ENCODE measurements around the gene ZXDC. TPM values are rescaled to one million over a fixed set of nuclear protein-coding genes. Genes with fewer than 3 reads are reported as not detected.

The ZXDC gene
- polyA plus RNA-seq, 1 experiment = 9.5 TPM

DNA sequence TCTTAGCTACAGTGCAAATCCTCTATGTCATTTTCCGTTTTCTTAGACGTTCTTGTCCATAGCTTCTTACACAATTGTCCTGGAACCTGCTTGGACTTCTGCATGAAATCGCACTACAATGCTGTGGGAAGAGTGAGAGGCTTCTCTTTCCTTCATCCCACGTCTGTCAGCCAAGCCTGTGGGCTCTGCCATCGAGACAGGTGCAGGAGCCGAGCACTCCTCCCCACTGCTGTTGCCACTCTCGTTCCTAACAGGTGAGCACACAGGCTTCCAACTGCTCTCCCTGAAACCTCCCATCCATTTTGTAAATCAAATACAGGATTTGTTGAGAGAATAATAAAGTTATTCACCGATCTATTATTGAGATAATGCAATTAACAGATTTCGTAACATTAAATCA lies 23.5 kb downstream of the ZXDC start:
- CTCF ChIA-PET = no interaction called here

DNA sequence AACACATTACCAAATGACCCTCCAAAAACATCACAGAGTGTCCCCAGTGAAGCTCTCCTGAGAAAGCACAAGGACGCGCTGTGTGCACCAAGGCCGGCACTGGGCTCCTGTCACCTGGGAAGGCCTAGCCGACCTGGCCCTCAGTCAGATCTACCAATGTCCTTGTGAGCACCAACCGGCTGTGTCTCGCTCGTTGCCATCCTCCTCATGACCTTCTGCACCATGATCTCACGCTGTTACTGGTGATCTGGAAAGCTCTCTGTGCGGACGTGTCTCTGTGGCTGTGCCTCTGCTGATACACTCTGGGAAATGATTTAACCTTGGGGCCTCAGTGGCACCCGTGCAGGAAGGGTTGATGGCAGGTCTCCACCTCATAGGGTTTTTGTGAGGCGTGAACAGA lies 24.2 kb downstream of the ZXDC start:
- H3K27ac ChIP-seq (ENCODE audit: low read depth, low read length) = no peak overlapping the region
- H3K9me3 ChIP-seq (ENCODE audit: control insufficient read depth, insufficient read depth, low read length) = no peaks in the 10 kb centered on the region; the same call in 1 of the 2 replicates
- H3K4me3 ChIP-seq (ENCODE audit: low read depth, low read length) = no peak overlapping the region
- TF ChIP-seq, protein P1, sequence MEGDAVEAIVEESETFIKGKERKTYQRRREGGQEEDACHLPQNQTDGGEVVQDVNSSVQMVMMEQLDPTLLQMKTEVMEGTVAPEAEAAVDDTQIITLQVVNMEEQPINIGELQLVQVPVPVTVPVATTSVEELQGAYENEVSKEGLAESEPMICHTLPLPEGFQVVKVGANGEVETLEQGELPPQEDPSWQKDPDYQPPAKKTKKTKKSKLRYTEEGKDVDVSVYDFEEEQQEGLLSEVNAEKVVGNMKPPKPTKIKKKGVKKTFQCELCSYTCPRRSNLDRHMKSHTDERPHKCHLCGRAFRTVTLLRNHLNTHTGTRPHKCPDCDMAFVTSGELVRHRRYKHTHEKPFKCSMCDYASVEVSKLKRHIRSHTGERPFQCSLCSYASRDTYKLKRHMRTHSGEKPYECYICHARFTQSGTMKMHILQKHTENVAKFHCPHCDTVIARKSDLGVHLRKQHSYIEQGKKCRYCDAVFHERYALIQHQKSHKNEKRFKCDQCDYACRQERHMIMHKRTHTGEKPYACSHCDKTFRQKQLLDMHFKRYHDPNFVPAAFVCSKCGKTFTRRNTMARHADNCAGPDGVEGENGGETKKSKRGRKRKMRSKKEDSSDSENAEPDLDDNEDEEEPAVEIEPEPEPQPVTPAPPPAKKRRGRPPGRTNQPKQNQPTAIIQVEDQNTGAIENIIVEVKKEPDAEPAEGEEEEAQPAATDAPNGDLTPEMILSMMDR (IDR thresholded peaks at IDR 0.05; ENCODE audit: low read depth, low read length) = no peak
- H3K27me3 ChIP-seq (ENCODE audit: control insufficient read depth, insufficient read depth, low read length) = no peaks in the 10 kb centered on the region
- ChIA-PET POLR2A (interaction anchor here (1.2 kb wide), 1 partner anchor 24 kb away, joined by 3 read pairs; the partner anchor contains the start of gene ZXDC), CTCF (no interaction called here)
- DNase-seq (ENCODE audit: low read depth, low spot score) = no peak

More for the DNA sequence above, 23.5 kb downstream of the ZXDC start:
- no peak overlapping the region for H3K4me3 ChIP-seq (ENCODE audit: low read depth, low read length)
- no peak overlapping the region for H3K27ac ChIP-seq (ENCODE audit: low read depth, low read length)
- no peaks in the 10 kb centered on the region; the same call in 1 of the 2 replicates for H3K9me3 ChIP-seq (ENCODE audit: control insufficient read depth, insufficient read depth, low read length)
- DNase-seq (ENCODE audit: low read depth, low spot score) = no peak
- POLR2A ChIA-PET = interaction anchor here (1.2 kb wide), 1 partner anchor 23 kb away, joined by 3 read pairs; the partner anchor contains the start of gene ZXDC
- TF ChIP-seq, protein P1 (IDR thresholded peaks at IDR 0.05; ENCODE audit: low read depth, low read length) = no peak
- H3K27me3 ChIP-seq (ENCODE audit: control insufficient read depth, insufficient read depth, low read length) = no peaks in the 10 kb centered on the region

DNA sequence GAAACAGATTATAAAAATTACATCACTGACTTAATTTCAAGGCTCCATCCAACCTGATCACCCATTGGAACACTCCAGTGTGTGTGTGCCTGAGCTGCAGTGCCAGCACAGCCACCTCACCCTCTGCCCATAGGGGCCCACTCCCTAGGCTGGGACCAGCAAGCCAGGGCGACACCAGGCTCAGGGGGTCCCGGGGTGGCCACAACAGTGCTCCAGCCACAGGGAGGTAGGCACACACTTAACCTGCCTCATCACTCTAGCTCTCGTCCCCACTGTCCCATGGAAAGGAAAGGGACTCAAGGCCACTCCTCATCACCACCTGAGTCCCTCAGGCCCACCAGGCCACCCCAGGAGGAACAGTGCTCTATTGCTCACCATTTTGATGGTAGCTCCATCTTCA lies 24.9 kb downstream of the ZXDC start:
- H3K4me3 ChIP-seq (ENCODE audit: low read depth, low read length) = no peak overlapping the region
- TF ChIP-seq, protein P1 (IDR thresholded peaks at IDR 0.05; ENCODE audit: low read depth, low read length) = no peak
- CTCF ChIA-PET = no interaction called here
- H3K27me3 ChIP-seq (ENCODE audit: control insufficient read depth, insufficient read depth, low read length) = no peaks in the 10 kb centered on the region
- POLR2A ChIA-PET = no interaction called here
- no peak overlapping the region for H3K27ac ChIP-seq (ENCODE audit: low read depth, low read length)
- no peak for DNase-seq (ENCODE audit: low read depth, low spot score)
- H3K9me3 ChIP-seq (ENCODE audit: control insufficient read depth, insufficient read depth, low read length) = no peaks in the 10 kb centered on the region; the same call in 1 of the 2 replicates

DNA sequence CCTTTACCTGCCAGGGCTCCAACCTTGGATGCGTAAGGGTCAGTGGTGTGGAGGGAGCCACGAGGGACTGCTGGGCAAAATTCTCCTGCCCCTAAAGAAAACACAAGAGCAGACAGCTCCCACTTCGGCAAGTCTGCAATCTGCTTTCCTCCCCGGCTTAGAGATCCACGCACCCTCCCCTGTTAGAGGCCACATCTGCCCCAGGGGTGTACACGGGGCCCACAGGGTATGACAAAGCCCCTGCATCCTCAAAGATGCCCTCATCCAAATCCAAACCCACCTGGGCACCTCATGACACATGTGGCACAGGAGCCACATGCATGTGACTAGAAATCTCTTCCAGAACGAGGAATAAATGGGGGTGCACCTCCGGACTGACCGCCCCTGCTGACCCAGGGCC lies 25.5 kb downstream of the ZXDC start:
- DNase-seq (ENCODE audit: low read depth, low spot score) = no peak
- ChIA-PET CTCF (no interaction called here), POLR2A (no interaction called here)
- TF ChIP-seq, protein P1 (IDR thresholded peaks at IDR 0.05; ENCODE audit: low read depth, low read length) = no peak
- Histone ChIP-seq H3K27me3 (ENCODE audit: control insufficient read depth, insufficient read depth, low read length) (no peaks in the 10 kb centered on the region), H3K27ac (ENCODE audit: low read depth, low read length) (no peak overlapping the region), H3K9me3 (ENCODE audit: control insufficient read depth, insufficient read depth, low read length) (no peaks in the 10 kb centered on the region; the same call in 1 of the 2 replicates), H3K4me3 (ENCODE audit: low read depth, low read length) (no peak overlapping the region)

DNA sequence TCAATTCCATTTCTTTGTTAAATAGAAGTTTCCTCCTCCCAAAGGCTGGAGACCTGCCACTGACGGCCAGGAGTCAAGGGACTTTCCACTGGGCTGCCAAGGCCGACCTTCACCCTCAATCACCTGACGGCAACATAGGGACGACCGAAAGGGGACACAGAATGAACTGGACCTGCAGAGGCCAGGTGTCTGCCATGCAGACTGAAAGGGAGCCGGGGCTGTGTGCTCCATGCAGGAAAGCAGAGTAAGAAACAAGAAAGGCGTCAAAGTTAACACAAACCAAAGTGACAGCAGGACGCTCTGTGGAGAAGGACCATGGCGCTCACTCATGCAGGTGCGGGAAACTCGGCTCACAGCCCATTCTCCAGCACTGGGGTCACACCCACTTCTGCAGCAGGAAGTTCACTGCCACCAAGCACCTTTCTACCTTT lies 26.1 kb downstream of the ZXDC start:
- no peaks in the 10 kb centered on the region; the same call in 1 of the 2 replicates for H3K9me3 ChIP-seq (ENCODE audit: control insufficient read depth, insufficient read depth, low read length)
- TF ChIP-seq, protein P1 (IDR thresholded peaks at IDR 0.05; ENCODE audit: low read depth, low read length) = no peak
- H3K27ac ChIP-seq (ENCODE audit: low read depth, low read length) = no peak overlapping the region
- H3K4me3 ChIP-seq (ENCODE audit: low read depth, low read length) = no peak overlapping the region
- ChIA-PET CTCF (no interaction called here), POLR2A (no interaction called here)
- no peak for DNase-seq (ENCODE audit: low read depth, low spot score)
- no peaks in the 10 kb centered on the region for H3K27me3 ChIP-seq (ENCODE audit: control insufficient read depth, insufficient read depth, low read length)

All from AG04450 (cell line).